Fibroblast of skin of right biceps (primary cell): ENCODE data around the gene ADH1B.
"Not testable (repeated sequence)": the region's sequence is repeated elsewhere in the genome, so short reads cannot be mapped to it uniquely, and the experiment has no call there.

Experiments used
- DNase-seq: peaks from one replicate; pipeline ENCODE4 v3.0.0-alpha.2; 2013

Gene ADH1B

GRCh38 chr4:99321241-99322191 lies at the start of gene ADH1B:
ADH1B (minus strand) TSS chr4:99321401; CDS start chr4:99321331, 70 bp downstream.
- no peak for DNase-seq

GRCh38 chr4:99367817-99368216 lies 46.6 kb upstream of the ADH1B start:
- not testable (repeated sequence) for DNase-seq

DNA sequence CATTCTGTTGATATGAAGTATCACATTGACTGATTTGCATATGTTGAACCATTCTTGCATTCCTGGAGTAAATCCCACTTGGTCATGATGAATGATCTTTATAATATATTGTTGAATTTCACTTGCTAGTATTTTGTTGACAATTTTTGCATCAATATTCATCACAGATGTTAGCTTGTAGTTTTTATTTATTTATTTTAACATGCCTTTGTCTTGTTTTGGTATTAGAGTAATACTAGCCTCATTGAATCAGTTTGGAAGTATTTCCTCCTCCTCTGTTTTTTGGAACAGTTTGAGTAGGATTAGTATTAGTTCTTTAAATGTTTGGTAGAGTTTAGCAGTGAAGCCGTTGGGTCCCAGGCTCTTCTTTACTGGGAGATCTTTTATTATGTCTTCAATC lies 45.3 kb upstream of the ADH1B start:
- no peak for DNase-seq

- DNase-seq = no peak
These were observed 41.6 kb upstream of the ADH1B start for GRCh38 chr4:99362768-99363167.

- DNase-seq = no peak
These were observed 40.7 kb upstream of the ADH1B start for GRCh38 chr4:99361899-99362275.

DNA sequence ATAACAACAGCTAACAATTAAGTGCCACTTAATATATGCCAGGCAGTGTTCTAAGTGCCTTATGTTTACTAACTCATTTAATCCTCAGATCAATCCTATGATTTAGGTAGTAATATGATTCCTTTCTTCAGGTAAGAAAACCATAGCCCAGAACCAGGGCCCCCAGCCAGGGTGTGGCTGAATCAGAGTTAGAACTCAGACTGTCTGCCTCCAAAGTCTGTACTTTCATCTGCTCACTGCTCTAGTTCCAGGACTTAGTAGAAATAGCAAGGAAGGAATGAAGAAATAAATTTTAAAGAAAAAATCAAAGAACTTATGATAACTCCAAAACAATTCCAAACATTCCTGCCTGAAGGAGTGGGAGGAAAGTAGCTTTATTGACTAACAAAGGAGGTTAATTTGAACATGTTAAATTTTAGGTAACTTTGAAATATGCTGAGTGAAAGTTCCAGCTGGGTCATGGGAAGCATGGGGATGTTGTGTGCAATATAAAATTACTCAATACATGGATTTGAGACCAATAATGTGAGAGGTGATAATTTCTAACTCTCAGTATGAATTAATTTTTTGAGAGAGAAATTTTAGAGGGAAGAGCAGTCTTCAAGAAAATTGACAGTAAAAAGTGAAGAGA lies 40.2 kb upstream of the ADH1B start:
- no peak for DNase-seq

GRCh38 chr4:99359480-99360204 lies 38.4 kb upstream of the ADH1B start:
- no peak for DNase-seq

DNA sequence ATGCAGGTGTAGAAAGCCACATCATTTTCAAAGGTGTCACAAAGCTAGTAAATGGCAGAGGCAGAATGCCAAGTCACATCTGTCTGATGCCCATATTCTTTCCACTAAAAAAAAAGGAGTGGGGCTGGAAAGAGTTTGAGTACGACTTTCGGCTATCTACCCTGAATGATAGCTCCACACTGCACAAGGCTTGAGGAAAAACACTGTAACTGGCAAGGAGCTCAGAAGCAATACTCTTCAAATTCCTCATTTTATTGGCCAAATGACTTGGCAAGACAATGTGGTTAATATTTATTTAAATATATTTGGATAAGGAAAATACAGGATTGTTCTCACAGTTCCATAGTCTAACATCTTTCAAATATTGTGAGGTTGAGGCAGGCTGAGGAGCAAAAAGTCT lies 36.7 kb upstream of the ADH1B start:
- DNase-seq = no peak

- no peak for DNase-seq
These were observed 35.8 kb upstream of the ADH1B start for GRCh38 chr4:99356992-99357391.

DNA sequence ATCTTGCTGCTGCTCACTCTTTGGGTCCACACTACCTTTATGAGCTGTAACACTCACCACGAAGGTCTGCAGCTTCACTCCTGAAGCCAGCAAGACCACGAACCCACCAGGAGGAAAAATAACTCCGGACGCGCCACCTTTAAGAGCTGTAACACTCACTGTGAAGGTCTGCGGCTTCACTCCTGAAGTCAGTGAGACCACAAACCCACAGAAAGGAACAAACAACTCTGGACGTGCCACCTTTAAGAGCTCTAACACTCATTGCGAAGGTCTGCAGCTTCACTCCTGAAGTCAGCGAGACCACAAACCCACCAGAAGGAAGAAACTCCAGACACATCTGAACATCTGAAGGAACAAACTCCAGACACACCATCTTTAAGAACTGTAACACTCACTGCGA lies 34.9 kb upstream of the ADH1B start:
- DNase-seq = not testable (repeated sequence)

DNA sequence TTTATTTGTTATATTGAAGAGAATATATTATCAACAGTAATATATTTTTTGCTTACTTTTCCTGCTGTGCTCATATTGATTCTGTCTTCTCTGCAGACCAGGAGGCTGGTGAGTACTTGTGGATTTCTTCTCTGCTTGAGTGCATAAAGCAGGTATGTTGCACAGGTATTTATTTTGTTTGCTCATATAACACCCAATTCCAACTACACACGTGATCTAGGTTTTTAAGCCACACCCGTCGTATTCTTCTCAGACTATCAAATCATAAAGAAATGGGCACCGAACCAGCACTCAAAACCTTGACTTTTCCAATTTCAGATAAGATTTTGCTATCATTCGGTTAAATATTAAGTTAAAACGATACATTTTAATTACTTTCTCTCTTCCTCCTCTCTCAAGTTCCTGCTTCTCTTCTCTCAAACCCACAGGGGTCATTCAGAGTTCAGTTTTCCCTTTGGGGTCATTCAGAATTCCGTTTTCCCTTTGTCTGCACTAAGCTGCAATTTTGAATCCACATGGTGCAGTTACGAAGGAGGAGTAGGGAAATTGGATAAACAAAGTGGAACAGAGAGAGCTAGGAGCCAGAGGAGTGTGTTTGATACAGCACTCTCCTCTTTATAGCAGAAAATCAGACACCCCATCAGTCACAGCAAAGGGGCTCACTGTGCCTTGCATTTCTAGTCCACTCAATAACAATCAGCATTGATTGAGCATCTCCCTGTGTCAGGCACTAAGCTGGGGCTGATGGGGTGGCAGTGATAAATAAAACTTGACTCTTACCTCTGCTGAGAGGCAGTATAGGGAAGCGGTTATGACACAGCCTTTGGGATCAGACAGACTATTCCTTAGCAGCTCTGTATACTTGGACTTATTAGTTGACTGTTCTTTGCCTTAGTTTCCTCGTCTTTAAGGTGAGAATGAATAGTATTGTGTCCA lies 31.7 kb upstream of the ADH1B start, which contains the start of gene ADH1C:
ADH1C (minus strand) TSS at position 145 of the 936 bp plus-strand sequence; CDS start at position 74, 71 bp downstream.
- no peak for DNase-seq

- no peak for DNase-seq
These were observed 30.3 kb upstream of the ADH1B start for GRCh38 chr4:99351487-99351886.

GRCh38 chr4:99349338-99349737 lies 28.1 kb upstream of the ADH1B start:
- DNase-seq = no peak

- not testable (repeated sequence) for DNase-seq
These were observed 21.4 kb upstream of the ADH1B start for GRCh38 chr4:99342624-99343023.

DNA sequence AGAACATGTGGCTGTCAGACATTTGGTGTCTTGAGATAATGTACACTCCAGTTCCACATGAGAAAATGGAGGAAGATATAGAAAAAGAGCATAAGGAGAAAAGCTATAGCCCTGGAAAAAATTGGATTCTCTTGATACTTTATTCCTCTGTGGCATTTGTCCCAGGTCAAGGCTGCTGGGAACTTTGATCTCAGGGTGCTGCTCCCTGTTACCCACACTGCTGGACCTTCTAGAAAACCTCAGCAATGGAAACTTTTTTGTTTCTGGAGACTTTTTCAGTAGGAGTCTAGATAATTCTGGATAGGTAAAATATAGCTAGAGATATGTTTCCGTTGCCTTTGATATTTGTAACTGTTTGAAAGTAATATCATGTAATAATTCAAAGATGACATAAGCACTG lies 20.2 kb upstream of the ADH1B start:
- no peak for DNase-seq

GRCh38 chr4:99339172-99339571 lies 18.0 kb upstream of the ADH1B start:
- DNase-seq = no peak

DNA sequence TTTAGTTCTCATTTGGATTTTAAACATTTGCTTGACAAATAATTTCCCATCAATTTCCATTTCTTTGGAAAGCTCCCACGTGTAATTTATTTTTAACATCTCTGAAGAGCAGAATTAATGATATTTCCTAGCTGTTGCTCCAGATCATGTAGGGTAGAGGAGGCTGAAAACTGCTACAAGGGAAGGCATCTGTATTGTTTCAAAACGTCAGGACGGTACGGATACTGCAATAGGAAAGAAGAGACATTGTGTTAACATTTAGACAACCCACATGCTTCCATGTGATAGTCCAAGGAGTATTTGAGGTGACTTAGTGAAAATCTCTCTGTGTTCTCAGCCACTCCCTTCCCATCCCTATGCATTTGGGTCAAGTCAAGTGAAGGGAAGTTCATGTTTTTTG lies 15.4 kb upstream of the ADH1B start:
- DNase-seq = no peak

- DNase-seq = no peak
These were observed 13.7 kb upstream of the ADH1B start for GRCh38 chr4:99334880-99335279.

DNA sequence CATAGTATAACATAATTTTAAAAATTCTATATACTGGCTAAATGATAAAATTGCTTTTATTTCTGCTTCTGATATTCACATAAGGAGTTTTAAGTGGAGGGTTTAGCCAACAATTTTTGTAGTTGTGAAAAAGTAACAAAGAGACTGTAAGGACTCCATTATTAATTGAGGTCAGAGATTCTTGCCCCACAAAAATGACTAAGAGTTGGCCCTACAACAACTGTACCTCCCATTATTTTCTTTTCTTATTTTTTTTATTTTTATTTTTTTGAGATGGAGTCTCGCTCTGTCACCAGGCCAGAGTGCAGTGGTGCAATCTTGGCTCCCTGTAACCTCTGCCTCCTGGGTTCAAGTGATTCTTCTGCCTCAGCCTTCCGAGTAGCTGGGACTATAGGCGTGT lies 9.4 kb upstream of the ADH1B start:
- no peak for DNase-seq

GRCh38 chr4:99329876-99330275 lies 8.7 kb upstream of the ADH1B start:
- DNase-seq = no peak

DNA sequence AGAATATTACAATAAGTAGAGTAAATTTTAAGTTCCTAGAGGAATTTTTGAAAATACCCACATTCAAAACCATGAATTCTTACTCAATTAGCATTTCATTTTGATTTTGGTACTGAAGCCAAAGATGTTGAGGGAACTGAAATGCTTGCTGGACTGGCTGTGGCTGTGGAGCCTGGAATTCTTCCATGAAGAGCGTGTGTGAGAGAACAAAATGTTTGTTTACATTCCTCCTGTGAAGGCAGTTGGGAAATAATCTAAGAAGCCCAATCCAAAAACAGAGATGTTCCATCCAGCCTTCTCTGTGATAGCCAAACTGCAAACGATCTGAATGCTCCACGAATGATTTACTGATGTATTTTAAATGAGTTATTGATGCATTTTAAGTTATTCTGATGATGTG lies 3.8 kb upstream of the ADH1B start:
- DNase-seq = peak; percentile 31

DNA sequence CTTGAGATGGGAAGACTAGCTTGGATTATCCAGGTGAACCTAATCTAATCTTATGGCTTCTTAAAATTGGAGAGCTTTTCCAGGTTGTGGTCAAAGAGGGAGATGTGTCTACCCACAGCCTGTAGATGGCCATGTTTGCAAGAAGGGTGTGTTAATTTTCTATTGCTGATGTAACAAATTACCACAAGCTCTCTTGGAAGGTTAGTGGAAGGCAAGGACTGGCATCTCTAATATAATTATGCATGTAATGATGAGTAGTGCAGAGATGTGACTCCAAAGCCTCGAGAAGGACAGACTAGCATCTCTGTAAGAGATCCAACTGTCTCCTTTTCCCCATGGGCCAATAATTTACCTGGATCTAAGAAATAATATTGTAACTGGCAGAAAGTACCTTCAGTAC lies 3.2 kb upstream of the ADH1B start:
- no peak for DNase-seq
